ENCODE measurements around the gene PSMA6.
A peak's percentile ranks its signal among the peaks of the same experiment; 100 is the strongest.
"Not testable (repeated sequence)": the region's sequence is repeated elsewhere in the genome, so short reads cannot be mapped to it uniquely, and the experiment has no call there.

PSMA6 gene

GRCh38 chr14:35292051-35292769 lies at the start of gene PSMA6:
Gene PSMA6, plus strand, starts transcription at chr14:35292382. Its CDS starts 95 bp downstream, at chr14:35292477.
- peak; percentile 99 for DNase-seq

GRCh38 chr14:35242599-35243311 lies 49.4 kb upstream of the PSMA6 start:
- no peak for DNase-seq

- DNase-seq: no peak
Observed at GRCh38 chr14:35243956-35244355, 48.2 kb upstream of the PSMA6 start.

GRCh38 chr14:35244542-35244941 lies 47.6 kb upstream of the PSMA6 start:
- DNase-seq: no peak

GRCh38 chr14:35245051-35245450 lies 47.1 kb upstream of the PSMA6 start:
- DNase-seq: no peak

GRCh38 chr14:35247777-35248475 lies 44.3 kb upstream of the PSMA6 start:
- DNase-seq: no peak

GRCh38 chr14:35248476-35248788 lies 43.8 kb upstream of the PSMA6 start:
- DNase-seq: no peak

GRCh38 chr14:35250319-35250718 lies 41.9 kb upstream of the PSMA6 start:
- DNase-seq: no peak

- no peak for DNase-seq
Observed at GRCh38 chr14:35252451-35252868, 39.7 kb upstream of the PSMA6 start.

- not testable (repeated sequence) for DNase-seq
Observed at GRCh38 chr14:35253056-35253455, 39.1 kb upstream of the PSMA6 start.

GRCh38 chr14:35254034-35254622 lies 38.1 kb upstream of the PSMA6 start:
- DNase-seq: not testable (repeated sequence)

- no peak for DNase-seq
Observed at GRCh38 chr14:35254736-35255135, 37.4 kb upstream of the PSMA6 start.

- DNase-seq: no peak
Observed at GRCh38 chr14:35255711-35256110, 36.5 kb upstream of the PSMA6 start.

GRCh38 chr14:35257809-35258208 lies 34.4 kb upstream of the PSMA6 start:
- no peak for DNase-seq

GRCh38 chr14:35258420-35258819 lies 33.8 kb upstream of the PSMA6 start:
- no peak for DNase-seq

- no peak for DNase-seq
Observed at GRCh38 chr14:35261774-35262173, 30.4 kb upstream of the PSMA6 start.

- no peak for DNase-seq
Observed at GRCh38 chr14:35262436-35262835, 29.7 kb upstream of the PSMA6 start.

GRCh38 chr14:35268946-35269345 lies 23.2 kb upstream of the PSMA6 start:
- DNase-seq: no peak

- no peak for DNase-seq
Observed at GRCh38 chr14:35274805-35275204, 17.4 kb upstream of the PSMA6 start.

- DNase-seq: no peak
Observed at GRCh38 chr14:35277179-35277578, 15.0 kb upstream of the PSMA6 start.

- peak in 1 of 2 experiments; percentile 13 for DNase-seq
Observed at GRCh38 chr14:35279369-35279768, 12.8 kb upstream of the PSMA6 start.

- DNase-seq: no peak
Observed at GRCh38 chr14:35281341-35281740, 10.8 kb upstream of the PSMA6 start.

GRCh38 chr14:35284506-35284905 lies 7.7 kb upstream of the PSMA6 start:
- no peak for DNase-seq

Measured in NCI-H526 (cell line).